NCI-H1105 treated with DMSO at 0.1 percent for 48 hours (cell line): Measurements from ENCODE around the gene PCBP4.

Experiments
- DNase-seq: peaks from one replicate; lab custom pipeline; 2025; lab: John Stamatoyannopoulos, UW

PCBP4 gene

DNA sequence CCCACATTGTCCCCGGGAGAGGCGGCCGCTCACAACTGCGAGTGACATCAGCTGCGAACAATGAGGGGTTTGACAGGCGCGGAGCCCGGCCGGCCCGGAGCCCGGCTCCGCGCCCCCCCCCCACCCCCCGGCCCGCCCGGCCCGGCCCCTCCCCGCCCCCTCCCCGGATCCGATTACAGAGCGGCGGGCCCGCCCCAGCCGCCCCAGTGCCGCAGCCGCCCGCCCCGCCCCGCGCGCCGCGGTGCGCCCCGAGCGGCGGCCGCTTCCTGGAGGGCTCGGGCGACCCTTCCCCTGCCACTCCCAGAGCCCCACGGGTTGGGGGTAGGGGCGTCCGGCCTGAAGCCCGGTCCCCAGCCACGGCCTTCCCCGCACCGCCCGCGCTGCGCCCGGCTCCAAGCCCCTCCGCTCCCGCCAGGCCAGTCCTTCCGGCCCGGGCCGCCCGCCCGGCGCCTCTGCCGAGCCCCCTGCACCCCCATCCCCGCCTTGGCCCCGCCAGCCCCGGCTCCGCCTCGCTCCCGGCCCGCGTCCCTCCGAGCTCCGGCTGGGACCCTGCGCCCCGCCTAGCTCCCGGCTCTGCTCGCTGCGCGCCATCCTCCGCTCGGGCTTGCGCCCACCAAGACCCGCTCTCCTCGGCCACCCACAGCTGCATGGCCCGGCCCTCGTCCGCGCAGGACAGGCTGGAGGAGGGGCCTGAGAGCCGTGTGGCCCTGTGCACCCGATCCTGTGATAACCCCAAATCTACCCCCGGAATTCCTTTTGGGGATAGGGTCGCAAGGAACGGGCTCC, at the start of gene PCBP4:
PCBP4 (minus strand) TSS at position 71 of the 786 bp plus-strand sequence. CDS start 6,214 bp downstream, outside the sequence.
- peak; percentile 6 for DNase-seq

- DNase-seq: peak; percentile 15
Observed at GRCh38 chr3:52015438-52016228, 48.4 kb upstream of the PCBP4 start.

- DNase-seq: no peak
Observed at GRCh38 chr3:52014613-52015012, 47.4 kb upstream of the PCBP4 start.

GRCh38 chr3:52013802-52014598, 46.7 kb upstream of the PCBP4 start:
- no peak for DNase-seq

- no peak for DNase-seq
Observed at GRCh38 chr3:52012699-52013098, 45.4 kb upstream of the PCBP4 start.

- no peak for DNase-seq
Observed at GRCh38 chr3:52010431-52010830, 43.2 kb upstream of the PCBP4 start.

DNA sequence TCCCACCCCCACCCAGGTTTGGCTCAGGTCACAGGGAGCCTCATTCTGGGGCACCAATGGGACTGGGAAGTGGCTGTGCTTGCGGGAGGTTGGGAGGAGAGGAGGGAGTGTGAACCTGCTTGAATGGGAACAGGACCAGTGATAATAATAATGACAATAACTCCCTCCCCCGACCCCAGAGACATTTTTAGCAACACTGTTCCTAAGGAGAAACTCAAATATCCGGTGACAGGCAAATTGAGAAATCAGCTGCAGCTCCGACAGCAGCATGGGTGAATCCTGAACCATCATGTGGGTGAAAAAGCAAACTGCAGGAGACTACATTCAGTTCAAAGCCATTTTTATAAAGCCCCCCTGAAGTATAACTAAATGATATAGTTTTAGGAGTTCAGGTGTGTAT, 40.0 kb upstream of the PCBP4 start:
- no peak for DNase-seq

- DNase-seq: no peak
Observed at GRCh38 chr3:52006820-52007133, 39.5 kb upstream of the PCBP4 start.

- DNase-seq: no peak
Observed at GRCh38 chr3:52006017-52006819, 39.0 kb upstream of the PCBP4 start.

GRCh38 chr3:52005571-52005986, 38.3 kb upstream of the PCBP4 start:
- DNase-seq: peak; percentile 24

DNA sequence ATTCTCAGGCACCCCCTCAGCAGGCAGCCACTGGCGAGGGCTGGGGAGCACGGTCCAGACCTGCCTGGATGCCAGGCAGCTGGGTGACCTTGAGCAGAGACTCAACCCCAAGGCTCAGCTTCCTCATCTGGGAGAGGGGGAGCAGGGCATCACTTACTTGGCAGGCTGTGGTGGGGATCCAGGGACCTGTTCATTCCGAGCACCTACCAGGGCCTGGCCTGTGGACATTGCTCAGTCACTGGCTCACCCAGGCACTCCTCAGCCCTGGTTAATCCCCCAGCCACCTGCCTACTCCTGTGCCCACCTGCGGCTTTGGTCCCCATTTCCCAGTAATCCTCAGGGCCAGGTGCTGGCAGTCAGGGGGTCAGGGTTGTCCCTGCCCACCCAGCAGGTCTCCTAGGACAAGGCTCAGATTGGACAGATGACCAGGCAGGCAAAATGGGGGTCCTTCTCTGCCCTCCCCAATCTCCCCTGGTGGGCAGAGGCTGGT, 37.7 kb upstream of the PCBP4 start:
- no peak for DNase-seq

- DNase-seq: no peak
Observed at GRCh38 chr3:52004163-52004787, 37.0 kb upstream of the PCBP4 start.

DNA sequence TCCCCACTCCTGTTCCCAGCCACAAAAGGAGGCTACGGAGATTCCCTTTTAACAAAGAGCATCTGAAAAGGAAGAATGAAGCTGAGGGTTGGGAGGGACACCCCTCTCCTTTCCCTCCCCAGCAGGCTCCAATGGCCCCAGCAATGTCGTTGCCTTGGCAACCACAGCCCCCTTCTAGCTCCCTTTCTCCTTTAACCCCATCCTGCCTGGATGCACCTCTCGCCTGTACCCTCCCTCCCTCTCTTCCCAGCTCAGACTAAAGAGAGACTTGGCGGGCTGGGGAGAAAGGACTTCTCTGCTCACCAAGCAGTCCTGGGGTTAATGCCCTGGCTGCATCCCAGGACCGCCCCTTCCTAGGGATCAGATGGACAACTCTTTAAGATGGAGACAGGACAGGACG, 35.5 kb upstream of the PCBP4 start:
- no peak for DNase-seq

- DNase-seq: peak; percentile 70
Observed at GRCh38 chr3:52001443-52001974, 34.3 kb upstream of the PCBP4 start.

- DNase-seq: no peak
Observed at GRCh38 chr3:51999846-52000245, 32.6 kb upstream of the PCBP4 start.

DNA sequence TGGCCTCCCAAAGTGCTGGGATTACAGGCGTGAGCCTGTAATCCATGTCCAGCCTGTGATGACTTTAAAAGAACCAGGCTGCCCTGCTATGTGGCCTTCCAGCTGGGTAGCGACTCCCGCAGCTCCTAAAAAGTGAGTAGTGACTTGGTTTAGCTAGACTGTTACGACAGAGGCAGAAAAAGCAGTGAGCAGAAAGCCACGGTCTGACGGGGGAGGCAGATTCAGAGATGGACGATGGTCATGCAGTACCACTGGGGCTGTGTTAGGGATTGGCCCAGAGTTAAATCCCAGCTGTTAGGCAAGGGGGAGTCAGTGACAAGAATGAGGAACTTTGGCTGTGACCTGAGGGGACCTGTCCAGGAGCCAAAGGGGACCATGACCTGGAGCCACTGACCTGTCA, 31.5 kb upstream of the PCBP4 start:
- DNase-seq: no peak

- no peak for DNase-seq
Observed at GRCh38 chr3:51997935-51998596, 30.8 kb upstream of the PCBP4 start.

DNA sequence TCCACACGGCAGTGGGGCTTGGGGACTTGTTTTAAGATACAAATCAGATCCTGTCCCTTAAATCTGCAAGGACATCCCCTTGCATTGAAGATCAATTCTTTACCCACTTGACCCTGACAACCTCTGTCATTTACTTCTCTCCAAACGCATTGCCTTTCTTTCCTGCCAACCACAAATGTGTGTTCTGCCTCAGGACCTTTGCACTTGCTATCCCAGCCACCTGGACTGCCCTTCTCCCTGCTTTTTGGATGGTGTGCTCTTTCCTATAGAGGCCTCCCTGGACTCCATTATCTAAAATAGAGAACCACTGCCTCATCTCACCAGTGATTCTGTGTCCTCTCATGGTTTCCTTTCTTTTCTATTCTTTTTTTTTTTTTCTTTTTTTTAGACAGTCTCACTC, 29.9 kb upstream of the PCBP4 start:
- DNase-seq: no peak

GRCh38 chr3:51995346-51996163, 28.3 kb upstream of the PCBP4 start, which contains the start of gene RPL29:
Gene RPL29 (minus strand): TSS chr3:51995895. CDS start chr3:51995461, 434 bp downstream.
- peak; percentile 80 for DNase-seq
